Uterus (tissue), 2 donors: ENCODE measurements around the gene RAB6B.
"Not testable (repeated sequence)": the region's sequence is repeated elsewhere in the genome, so short reads cannot be mapped to it uniquely, and the experiment has no call there.

ENCODE experiments used
- CTCF ChIP-seq, 4 experiments: fragments of 200-600 bp in 2 of 4; fragments of 450-650 bp in 2 of 4; sonication (generic) in 2 of 4; IDR thresholded peaks; one replicate each; pipeline ENCODE4 v1.5.1; 2016 to 2019; ENCODE audit warnings: antibody characterized with exemption in 4 of 4, mild to moderate bottlenecking in 2 of 4, moderate library complexity in 1 of 4
- POLR2A ChIP-seq, 2 donors: fragments of 450-650 bp; IDR thresholded peaks; one replicate each; pipeline ENCODE4 v1.6.1; 2016; ENCODE audit warnings: antibody characterized with exemption in 2 of 2, mild to moderate bottlenecking in 1 of 2, moderate library complexity in 1 of 2

GRCh38 chr3:133780756-133781155 is 114.9 kb downstream of the RAB6B start:
- not testable (repeated sequence) for TF ChIP-seq POLR2A, CTCF (IDR thresholded peaks at IDR 0.05)
